ENCODE data around the gene PGAM2. TPM values are rescaled to one million over a fixed set of nuclear protein-coding genes. Genes with fewer than 3 reads are reported as not detected.
A peak's percentile ranks its signal among the peaks of the same experiment; 100 is the strongest.
"Not testable (repeated sequence)": the region's sequence is repeated elsewhere in the genome, so short reads cannot be mapped to it uniquely, and the experiment has no call there.

Gene PGAM2
- total RNA-seq, 1 donor from 2014 or later: 618 TPM

- H3K9me3 ChIP-seq (ENCODE audit: control insufficient read depth in 3 of 3, low read length in 3 of 3); H3K27me3 ChIP-seq (ENCODE audit: control insufficient read depth in 3 of 3, insufficient read depth in 3 of 3, low read length in 3 of 3); H3K27ac ChIP-seq (ENCODE audit: low read depth, low read length); H3K36me3 ChIP-seq (ENCODE audit: control insufficient read depth in 3 of 3, insufficient read depth in 3 of 3, low read length in 3 of 3): not testable (repeated sequence)
- Histone ChIP-seq H3K9ac (ENCODE audit: low read depth in 1 of 3, low read length in 3 of 3) (peak overlapping the region in 1 of 3 donors; percentile 50), H3K4me3 (ENCODE audit: low read length in 3 of 3) (peak overlapping the region in 1 of 3 donors; percentile 52), H3K4me1 (ENCODE audit: control insufficient read depth in 3 of 3, insufficient read depth in 3 of 3, low read length in 3 of 3) (peaks cover 15 to 17% (median 15%) of the 10 kb centered on the region in 3 donors)
Measured at GRCh38 chr7:44040493-44040891, 24.9 kb downstream of the PGAM2 start.

DNA sequence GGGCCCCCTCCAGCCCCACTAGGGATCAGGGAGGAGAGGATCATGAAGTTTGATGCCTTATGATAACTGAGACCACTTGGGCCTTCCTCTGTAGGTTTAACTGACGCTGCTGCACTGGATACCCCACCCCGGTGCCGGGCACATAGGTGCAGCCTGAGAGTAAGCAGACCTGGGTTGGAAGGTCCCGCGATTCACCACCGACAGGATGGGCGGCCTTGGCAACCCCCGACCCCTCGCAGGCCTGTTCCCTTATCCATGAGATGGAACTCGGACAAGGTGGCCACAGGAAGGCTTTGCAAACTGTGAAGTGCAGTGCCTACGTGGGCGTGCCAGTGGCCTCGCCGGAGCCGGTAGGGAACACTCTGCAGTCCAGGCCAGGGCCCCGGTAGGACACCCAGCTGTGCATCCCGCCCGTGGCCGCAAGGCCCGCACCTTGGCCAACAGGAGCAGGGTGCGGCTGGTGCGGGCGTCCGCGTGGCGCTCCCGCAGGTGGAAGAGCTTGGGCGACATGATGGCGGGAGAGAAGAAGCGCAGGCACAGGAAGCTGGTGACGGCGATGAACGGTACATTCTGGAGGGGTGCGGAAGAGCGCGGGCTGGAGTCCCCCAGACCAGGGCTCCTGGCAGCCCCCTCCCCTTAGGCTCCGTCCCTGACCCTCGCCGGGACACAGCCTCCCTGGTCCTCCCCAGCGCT, 25.4 kb downstream of the PGAM2 start:
- peaks cover 9 to 12% (median 11%) of the 10 kb centered on the region in 3 donors for H3K4me1 ChIP-seq (ENCODE audit: control insufficient read depth in 3 of 3, insufficient read depth in 3 of 3, low read length in 3 of 3)
- H3K9me3 ChIP-seq (ENCODE audit: control insufficient read depth in 3 of 3, low read length in 3 of 3); H3K27me3 ChIP-seq (ENCODE audit: control insufficient read depth in 3 of 3, insufficient read depth in 3 of 3, low read length in 3 of 3); H3K27ac ChIP-seq (ENCODE audit: low read depth, low read length); H3K36me3 ChIP-seq (ENCODE audit: control insufficient read depth in 3 of 3, insufficient read depth in 3 of 3, low read length in 3 of 3): not testable (repeated sequence)
- peak overlapping the region in 1 of 3 donors; percentile 52 for H3K4me3 ChIP-seq (ENCODE audit: low read length in 3 of 3)
- H3K9ac ChIP-seq (ENCODE audit: low read depth in 1 of 3, low read length in 3 of 3): peak overlapping the region in 1 of 3 donors; percentile 50

GRCh38 chr7:44038961-44039558, 26.3 kb downstream of the PGAM2 start:
- H3K4me1 ChIP-seq (ENCODE audit: control insufficient read depth in 3 of 3, insufficient read depth in 3 of 3, low read length in 3 of 3); H3K27me3 ChIP-seq (ENCODE audit: control insufficient read depth in 3 of 3, insufficient read depth in 3 of 3, low read length in 3 of 3); H3K36me3 ChIP-seq (ENCODE audit: control insufficient read depth in 3 of 3, insufficient read depth in 3 of 3, low read length in 3 of 3); H3K9me3 ChIP-seq (ENCODE audit: control insufficient read depth in 3 of 3, low read length in 3 of 3): not testable (repeated sequence)
- Histone ChIP-seq H3K4me3 (ENCODE audit: low read length in 3 of 3) (peak overlapping the region; percentile 66 to 77 (median 72)), H3K27ac (ENCODE audit: low read depth, low read length) (peak overlapping the region; percentile 68), H3K9ac (ENCODE audit: low read depth in 1 of 3, low read length in 3 of 3) (peak overlapping the region in 1 of 3 donors; percentile 60)

DNA sequence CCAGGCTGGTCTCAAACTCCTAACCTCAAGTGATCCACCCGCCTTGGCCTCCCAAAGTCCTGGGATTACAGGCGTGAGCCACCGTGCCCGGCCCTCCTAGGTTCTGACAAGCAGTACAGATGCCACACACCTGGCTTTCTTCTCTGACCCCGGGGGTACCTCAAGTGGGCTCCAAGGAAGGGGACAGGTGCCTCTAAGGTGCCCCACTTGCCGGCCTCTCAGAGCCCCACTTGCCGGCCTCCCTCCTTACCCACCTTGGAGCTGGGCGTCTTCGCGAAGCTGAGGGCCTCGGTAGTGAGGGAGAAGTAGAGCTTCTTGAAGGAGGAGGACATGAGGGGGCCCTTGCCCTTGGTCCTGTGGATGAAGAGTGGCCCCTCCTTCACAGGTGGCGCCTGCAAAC, 26.8 kb downstream of the PGAM2 start:
- H3K4me3 ChIP-seq (ENCODE audit: low read length in 3 of 3); H3K27ac ChIP-seq (ENCODE audit: low read depth, low read length); H3K36me3 ChIP-seq (ENCODE audit: control insufficient read depth in 3 of 3, insufficient read depth in 3 of 3, low read length in 3 of 3); H3K9ac ChIP-seq (ENCODE audit: low read depth in 1 of 3, low read length in 3 of 3); H3K4me1 ChIP-seq (ENCODE audit: control insufficient read depth in 3 of 3, insufficient read depth in 3 of 3, low read length in 3 of 3); H3K27me3 ChIP-seq (ENCODE audit: control insufficient read depth in 3 of 3, insufficient read depth in 3 of 3, low read length in 3 of 3); H3K9me3 ChIP-seq (ENCODE audit: control insufficient read depth in 3 of 3, low read length in 3 of 3): not testable (repeated sequence)

DNA sequence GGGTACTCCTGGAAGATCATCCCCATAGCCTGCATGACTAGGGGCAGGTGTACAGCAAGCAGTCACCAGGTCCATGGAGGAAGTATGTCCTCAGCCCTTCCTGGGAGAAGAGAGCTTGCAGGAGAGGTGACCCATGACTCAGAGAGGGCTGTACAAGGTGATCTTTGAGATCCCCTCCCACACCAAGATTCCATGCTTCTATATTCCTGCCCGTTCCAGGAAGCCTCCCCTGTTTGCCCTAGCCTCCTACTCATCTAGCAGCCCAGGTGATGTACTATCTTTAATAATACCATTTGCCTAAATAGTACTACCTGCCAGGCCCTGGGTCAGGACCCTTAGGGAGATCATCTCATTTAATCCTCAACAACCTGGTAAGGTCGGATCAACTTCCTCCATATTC, 27.4 kb downstream of the PGAM2 start:
- not testable (repeated sequence) for H3K4me1 ChIP-seq (ENCODE audit: control insufficient read depth in 3 of 3, insufficient read depth in 3 of 3, low read length in 3 of 3); H3K4me3 ChIP-seq (ENCODE audit: low read length in 3 of 3); H3K9me3 ChIP-seq (ENCODE audit: control insufficient read depth in 3 of 3, low read length in 3 of 3); H3K27ac ChIP-seq (ENCODE audit: low read depth, low read length); H3K36me3 ChIP-seq (ENCODE audit: control insufficient read depth in 3 of 3, insufficient read depth in 3 of 3, low read length in 3 of 3); H3K9ac ChIP-seq (ENCODE audit: low read depth in 1 of 3, low read length in 3 of 3); H3K27me3 ChIP-seq (ENCODE audit: control insufficient read depth in 3 of 3, insufficient read depth in 3 of 3, low read length in 3 of 3)

- not testable (repeated sequence) for H3K36me3 ChIP-seq (ENCODE audit: control insufficient read depth in 3 of 3, insufficient read depth in 3 of 3, low read length in 3 of 3); H3K9me3 ChIP-seq (ENCODE audit: control insufficient read depth in 3 of 3, low read length in 3 of 3); H3K27me3 ChIP-seq (ENCODE audit: control insufficient read depth in 3 of 3, insufficient read depth in 3 of 3, low read length in 3 of 3); H3K4me3 ChIP-seq (ENCODE audit: low read length in 3 of 3); H3K4me1 ChIP-seq (ENCODE audit: control insufficient read depth in 3 of 3, insufficient read depth in 3 of 3, low read length in 3 of 3); H3K27ac ChIP-seq (ENCODE audit: low read depth, low read length); H3K9ac ChIP-seq (ENCODE audit: low read depth in 1 of 3, low read length in 3 of 3)
Measured at GRCh38 chr7:44036364-44036763, 29.0 kb downstream of the PGAM2 start.

- not testable (repeated sequence) for H3K27me3 ChIP-seq (ENCODE audit: control insufficient read depth in 3 of 3, insufficient read depth in 3 of 3, low read length in 3 of 3); H3K4me1 ChIP-seq (ENCODE audit: control insufficient read depth in 3 of 3, insufficient read depth in 3 of 3, low read length in 3 of 3); H3K9ac ChIP-seq (ENCODE audit: low read depth in 1 of 3, low read length in 3 of 3); H3K27ac ChIP-seq (ENCODE audit: low read depth, low read length); H3K36me3 ChIP-seq (ENCODE audit: control insufficient read depth in 3 of 3, insufficient read depth in 3 of 3, low read length in 3 of 3); H3K4me3 ChIP-seq (ENCODE audit: low read length in 3 of 3); H3K9me3 ChIP-seq (ENCODE audit: control insufficient read depth in 3 of 3, low read length in 3 of 3)
Measured at GRCh38 chr7:44033971-44034844, 31.2 kb downstream of the PGAM2 start.

GRCh38 chr7:44032031-44032430, 33.3 kb downstream of the PGAM2 start:
- not testable (repeated sequence) for H3K9ac ChIP-seq (ENCODE audit: low read depth in 1 of 3, low read length in 3 of 3); H3K27ac ChIP-seq (ENCODE audit: low read depth, low read length); H3K4me3 ChIP-seq (ENCODE audit: low read length in 3 of 3); H3K9me3 ChIP-seq (ENCODE audit: control insufficient read depth in 3 of 3, low read length in 3 of 3); H3K4me1 ChIP-seq (ENCODE audit: control insufficient read depth in 3 of 3, insufficient read depth in 3 of 3, low read length in 3 of 3); H3K27me3 ChIP-seq (ENCODE audit: control insufficient read depth in 3 of 3, insufficient read depth in 3 of 3, low read length in 3 of 3); H3K36me3 ChIP-seq (ENCODE audit: control insufficient read depth in 3 of 3, insufficient read depth in 3 of 3, low read length in 3 of 3)

GRCh38 chr7:44031319-44031718, 34.0 kb downstream of the PGAM2 start:
- not testable (repeated sequence) for H3K9ac ChIP-seq (ENCODE audit: low read depth in 1 of 3, low read length in 3 of 3); H3K4me1 ChIP-seq (ENCODE audit: control insufficient read depth in 3 of 3, insufficient read depth in 3 of 3, low read length in 3 of 3); H3K36me3 ChIP-seq (ENCODE audit: control insufficient read depth in 3 of 3, insufficient read depth in 3 of 3, low read length in 3 of 3); H3K9me3 ChIP-seq (ENCODE audit: control insufficient read depth in 3 of 3, low read length in 3 of 3); H3K27ac ChIP-seq (ENCODE audit: low read depth, low read length); H3K4me3 ChIP-seq (ENCODE audit: low read length in 3 of 3); H3K27me3 ChIP-seq (ENCODE audit: control insufficient read depth in 3 of 3, insufficient read depth in 3 of 3, low read length in 3 of 3)

DNA sequence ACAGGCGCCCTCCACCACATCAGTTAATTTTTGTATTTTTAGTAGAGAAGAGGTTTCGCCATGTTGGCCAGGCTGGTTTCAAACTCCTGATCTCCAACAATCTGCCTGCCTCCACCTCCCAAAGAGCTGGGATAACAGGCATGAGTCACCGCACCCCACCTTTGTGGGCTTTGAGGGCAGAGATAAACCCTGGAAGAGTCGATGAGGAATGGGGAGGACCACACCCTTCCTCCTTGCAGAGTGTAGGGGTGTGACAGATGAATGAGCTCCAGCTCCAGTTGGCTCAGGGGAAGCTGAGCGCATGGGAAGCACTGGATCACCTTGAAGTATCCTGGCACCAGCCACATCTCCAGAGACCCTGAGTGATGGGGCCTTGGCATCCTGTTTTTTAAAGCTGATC, 35.3 kb downstream of the PGAM2 start:
- not testable (repeated sequence) for H3K4me1 ChIP-seq (ENCODE audit: control insufficient read depth in 3 of 3, insufficient read depth in 3 of 3, low read length in 3 of 3); H3K36me3 ChIP-seq (ENCODE audit: control insufficient read depth in 3 of 3, insufficient read depth in 3 of 3, low read length in 3 of 3); H3K9ac ChIP-seq (ENCODE audit: low read depth in 1 of 3, low read length in 3 of 3); H3K27ac ChIP-seq (ENCODE audit: low read depth, low read length); H3K9me3 ChIP-seq (ENCODE audit: control insufficient read depth in 3 of 3, low read length in 3 of 3); H3K4me3 ChIP-seq (ENCODE audit: low read length in 3 of 3); H3K27me3 ChIP-seq (ENCODE audit: control insufficient read depth in 3 of 3, insufficient read depth in 3 of 3, low read length in 3 of 3)
